ENCODE data around the gene NEURL1. TPM values are rescaled to one million over a fixed set of nuclear protein-coding genes. Genes with fewer than 3 reads are reported as not detected.

NEURL1 gene
- total RNA-seq, 1 donor from 2014 or later = 1.3 TPM

DNA sequence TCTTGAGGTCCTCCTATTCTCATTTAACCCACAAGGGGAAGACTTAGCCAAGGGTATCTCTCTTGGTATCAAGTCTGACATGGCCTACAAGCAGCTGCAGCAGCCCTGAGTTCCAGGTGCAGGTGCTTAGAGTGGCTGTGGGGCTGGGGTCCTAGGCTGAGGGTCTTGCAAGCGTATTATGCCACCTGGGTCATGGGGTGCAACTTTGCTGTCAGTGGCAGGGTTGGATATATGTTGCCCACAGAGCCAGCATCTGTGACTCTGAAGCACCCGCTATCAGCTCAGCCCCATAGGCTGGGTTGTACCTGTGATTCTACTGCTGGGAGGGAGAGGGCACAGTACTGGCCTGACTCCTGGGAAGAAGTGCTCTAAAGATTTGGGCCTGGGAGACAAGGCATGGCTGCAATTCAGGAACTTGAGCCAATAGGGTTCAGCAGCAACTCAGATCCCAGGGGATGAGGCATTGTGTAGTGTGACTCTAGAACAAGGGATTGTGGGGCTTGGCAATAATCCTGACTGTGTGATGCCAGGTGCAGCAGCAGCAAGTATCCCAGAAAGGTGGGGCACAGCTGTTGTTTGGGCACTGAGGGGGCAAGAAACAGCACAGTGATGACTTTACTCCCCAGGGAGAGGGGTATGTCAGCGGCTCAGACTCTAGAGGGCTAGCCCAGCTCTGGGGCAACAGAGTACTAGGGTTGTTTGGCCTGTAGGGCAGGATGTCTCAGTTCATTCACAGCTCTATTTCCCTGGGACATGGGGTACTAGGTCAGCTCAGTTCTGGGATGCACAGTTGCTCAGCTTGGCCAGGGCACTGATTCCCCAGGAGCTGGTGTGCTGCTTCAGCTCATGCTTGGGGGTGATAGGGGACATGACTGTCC is 41.4 kb downstream of the NEURL1 start:
- TF ChIP-seq, protein P1, sequence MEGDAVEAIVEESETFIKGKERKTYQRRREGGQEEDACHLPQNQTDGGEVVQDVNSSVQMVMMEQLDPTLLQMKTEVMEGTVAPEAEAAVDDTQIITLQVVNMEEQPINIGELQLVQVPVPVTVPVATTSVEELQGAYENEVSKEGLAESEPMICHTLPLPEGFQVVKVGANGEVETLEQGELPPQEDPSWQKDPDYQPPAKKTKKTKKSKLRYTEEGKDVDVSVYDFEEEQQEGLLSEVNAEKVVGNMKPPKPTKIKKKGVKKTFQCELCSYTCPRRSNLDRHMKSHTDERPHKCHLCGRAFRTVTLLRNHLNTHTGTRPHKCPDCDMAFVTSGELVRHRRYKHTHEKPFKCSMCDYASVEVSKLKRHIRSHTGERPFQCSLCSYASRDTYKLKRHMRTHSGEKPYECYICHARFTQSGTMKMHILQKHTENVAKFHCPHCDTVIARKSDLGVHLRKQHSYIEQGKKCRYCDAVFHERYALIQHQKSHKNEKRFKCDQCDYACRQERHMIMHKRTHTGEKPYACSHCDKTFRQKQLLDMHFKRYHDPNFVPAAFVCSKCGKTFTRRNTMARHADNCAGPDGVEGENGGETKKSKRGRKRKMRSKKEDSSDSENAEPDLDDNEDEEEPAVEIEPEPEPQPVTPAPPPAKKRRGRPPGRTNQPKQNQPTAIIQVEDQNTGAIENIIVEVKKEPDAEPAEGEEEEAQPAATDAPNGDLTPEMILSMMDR (IDR thresholded peaks at IDR 0.05; ENCODE audit: insufficient read depth, low read length, poor library complexity, severe bottlenecking) = no peak
- no peaks in the 10 kb centered on the region for H3K27me3 ChIP-seq (ENCODE audit: control insufficient read depth, insufficient read depth, low read length)
- no peak overlapping the region for H3K4me3 ChIP-seq (ENCODE audit: low read depth, low read length)
- DNase-seq (ENCODE audit: low read depth) = no peak
- H3K36me3 ChIP-seq (ENCODE audit: control insufficient read depth, insufficient read depth, low read length) = no peaks in the 10 kb centered on the region

DNA sequence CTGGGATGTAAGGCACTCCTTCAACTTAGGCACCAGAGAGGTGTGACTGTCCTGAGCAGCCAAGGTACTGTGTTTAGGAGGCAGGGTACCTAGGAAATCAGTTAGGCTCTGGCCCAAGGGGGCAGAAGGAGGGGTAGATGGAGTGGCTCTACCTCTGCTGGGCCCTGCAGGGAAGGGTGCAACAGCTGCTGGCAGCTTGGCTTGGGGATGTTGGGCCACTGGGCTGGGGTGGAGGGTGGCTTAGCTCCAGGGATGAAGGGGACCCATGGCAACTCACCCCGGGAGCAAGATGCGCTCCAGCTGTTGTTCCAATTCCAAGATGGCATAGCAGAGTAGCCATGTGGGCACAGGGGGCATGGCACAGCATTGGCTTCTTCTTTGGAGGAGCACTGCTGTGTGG is 42.1 kb downstream of the NEURL1 start:
- DNase-seq (ENCODE audit: low read depth) = no peak
- TF ChIP-seq, protein P1 (IDR thresholded peaks at IDR 0.05; ENCODE audit: insufficient read depth, low read length, poor library complexity, severe bottlenecking) = no peak
- Histone ChIP-seq H3K36me3 (ENCODE audit: control insufficient read depth, insufficient read depth, low read length) (no peaks in the 10 kb centered on the region), H3K4me3 (ENCODE audit: low read depth, low read length) (no peak overlapping the region), H3K27me3 (ENCODE audit: control insufficient read depth, insufficient read depth, low read length) (no peaks in the 10 kb centered on the region)

DNA sequence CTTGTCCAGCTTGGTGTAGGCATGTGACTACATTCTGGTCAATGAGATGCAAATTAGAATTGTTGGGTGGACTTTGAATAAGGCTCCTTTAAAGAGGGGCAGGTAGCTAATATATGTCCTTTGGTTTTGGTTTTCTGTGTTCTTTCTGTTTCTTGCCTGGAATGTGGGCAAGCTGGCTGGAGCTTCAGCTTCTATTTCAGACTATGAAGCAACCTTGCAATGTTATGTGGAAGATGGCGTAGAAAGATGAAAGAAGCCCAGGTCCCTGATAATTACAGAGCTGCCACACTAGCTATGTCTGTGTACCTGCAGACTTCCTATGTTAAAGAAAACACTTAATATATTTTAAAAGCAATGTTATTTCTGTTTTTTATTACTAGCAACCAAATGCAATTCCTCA is 46.2 kb downstream of the NEURL1 start:
- Histone ChIP-seq H3K4me3 (ENCODE audit: low read depth, low read length) (no peak overlapping the region), H3K27me3 (ENCODE audit: control insufficient read depth, insufficient read depth, low read length) (no peaks in the 10 kb centered on the region), H3K36me3 (ENCODE audit: control insufficient read depth, insufficient read depth, low read length) (no peaks in the 10 kb centered on the region)
- DNase-seq (ENCODE audit: low read depth) = no peak
- TF ChIP-seq, protein P1 (IDR thresholded peaks at IDR 0.05; ENCODE audit: insufficient read depth, low read length, poor library complexity, severe bottlenecking) = no peak

DNA sequence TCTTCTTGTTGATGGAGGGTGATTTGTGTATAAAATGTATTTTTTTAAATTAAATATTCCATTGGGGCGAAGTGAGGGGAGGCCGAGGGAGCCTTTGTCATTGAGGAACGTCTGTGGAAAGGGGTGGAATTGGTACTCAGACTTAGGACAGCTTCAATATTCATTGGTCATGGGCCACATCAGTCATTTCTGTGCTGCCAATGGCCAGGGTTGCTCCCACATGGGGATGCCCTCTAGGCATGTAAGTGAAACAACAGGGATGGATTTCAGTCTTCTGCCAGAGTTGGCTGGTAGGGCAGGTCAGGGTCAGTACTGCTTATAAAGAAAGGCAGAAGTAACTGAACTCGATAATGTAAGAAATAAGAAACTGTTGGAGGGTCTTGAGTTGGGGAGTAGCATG is 47.2 kb downstream of the NEURL1 start:
- DNase-seq (ENCODE audit: low read depth) = no peak
- Histone ChIP-seq H3K36me3 (ENCODE audit: control insufficient read depth, insufficient read depth, low read length) (no peaks in the 10 kb centered on the region), H3K27me3 (ENCODE audit: control insufficient read depth, insufficient read depth, low read length) (no peaks in the 10 kb centered on the region), H3K4me3 (ENCODE audit: low read depth, low read length) (no peak overlapping the region)
- TF ChIP-seq, protein P1 (IDR thresholded peaks at IDR 0.05; ENCODE audit: insufficient read depth, low read length, poor library complexity, severe bottlenecking) = no peak

DNA sequence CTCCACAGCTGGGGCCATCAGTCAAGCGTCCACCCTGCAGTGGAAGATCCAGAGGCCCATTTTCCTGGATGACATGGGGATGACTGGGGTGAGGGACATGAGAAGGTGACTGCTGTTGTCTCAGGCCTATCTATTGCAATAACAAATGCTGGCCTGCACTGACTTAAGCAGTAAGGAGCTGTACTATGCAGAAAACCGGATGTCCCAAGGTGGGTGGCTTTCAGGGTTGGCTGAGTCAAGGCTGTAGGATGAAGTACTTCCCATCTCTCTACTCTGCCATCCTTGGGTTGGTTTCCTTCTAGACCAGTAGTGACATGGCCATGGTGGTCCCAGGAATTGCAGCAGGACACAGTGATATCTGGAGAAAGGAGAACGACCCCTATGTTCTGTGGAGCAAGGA is 48.1 kb downstream of the NEURL1 start:
- TF ChIP-seq, protein P1 (IDR thresholded peaks at IDR 0.05; ENCODE audit: insufficient read depth, low read length, poor library complexity, severe bottlenecking) = no peak
- no peak overlapping the region for H3K4me3 ChIP-seq (ENCODE audit: low read depth, low read length)
- no peaks in the 10 kb centered on the region for H3K27me3 ChIP-seq (ENCODE audit: control insufficient read depth, insufficient read depth, low read length)

More for the DNA sequence above, 48.1 kb downstream of the NEURL1 start:
- no peaks in the 10 kb centered on the region for H3K36me3 ChIP-seq (ENCODE audit: control insufficient read depth, insufficient read depth, low read length)
- no peak for DNase-seq (ENCODE audit: low read depth)
